ENCODE measurements around the gene TJP1. TPM values are rescaled to one million over a fixed set of nuclear protein-coding genes. Genes with fewer than 3 reads are reported as not detected.

TJP1 gene
- total and polyA plus RNA-seq, 12 donors, result 15.0 to 68.3 (median 50.1) TPM

DNA sequence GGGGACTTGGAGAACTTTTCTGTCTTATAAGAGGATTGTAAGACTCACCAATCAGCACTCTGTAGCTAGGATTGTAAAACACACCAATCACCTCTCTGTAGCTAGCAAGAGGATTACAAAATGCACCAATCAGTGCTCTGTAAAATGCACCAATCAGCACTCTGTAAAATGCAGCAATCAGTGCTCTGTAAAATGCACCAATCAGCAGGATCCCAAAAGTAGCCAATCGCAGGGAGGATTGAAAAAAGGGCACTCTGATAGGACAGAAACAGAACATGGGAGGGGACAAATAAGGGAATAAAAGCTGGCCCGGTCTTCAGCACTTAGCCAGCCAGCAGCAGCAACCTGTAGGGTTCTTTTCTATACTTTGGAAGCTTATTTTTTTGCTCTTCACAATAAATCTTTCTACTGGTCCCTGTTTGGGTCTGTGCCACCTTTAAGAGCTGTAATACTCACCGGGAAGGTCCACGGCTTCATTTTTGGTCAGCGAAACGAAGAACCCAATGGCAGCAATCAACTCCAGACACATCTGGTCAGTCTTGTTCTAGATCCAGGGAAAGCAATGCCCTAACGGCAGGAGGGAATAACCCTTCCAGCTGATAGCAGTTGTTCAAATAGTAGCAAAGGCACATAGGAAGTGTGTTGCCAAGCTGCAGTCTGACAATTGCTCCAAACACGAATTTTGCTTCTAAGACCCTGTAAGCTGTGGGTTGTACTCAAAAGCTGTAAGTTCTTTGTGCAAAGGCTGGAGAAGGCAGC, 135.6 kb downstream of the TJP1 start:
- DNase-seq, result no peak
- Histone ChIP-seq H3K27me3 (no peaks in the 10 kb centered on the region), H3K36me3 (replicated peaks in 1 of 2) (no peaks in the 10 kb centered on the region), H3K4me1 (replicated peaks in 1 of 2) (no peaks in the 10 kb centered on the region), H3K27ac (no peak overlapping the region), H3K4me3 (no peak overlapping the region), H3K9me3 (replicated peaks in 1 of 3) (no peaks in the 10 kb centered on the region)
- TF ChIP-seq POLR2A (IDR thresholded peaks at IDR 0.05), result no peak
- TF ChIP-seq, protein P1, sequence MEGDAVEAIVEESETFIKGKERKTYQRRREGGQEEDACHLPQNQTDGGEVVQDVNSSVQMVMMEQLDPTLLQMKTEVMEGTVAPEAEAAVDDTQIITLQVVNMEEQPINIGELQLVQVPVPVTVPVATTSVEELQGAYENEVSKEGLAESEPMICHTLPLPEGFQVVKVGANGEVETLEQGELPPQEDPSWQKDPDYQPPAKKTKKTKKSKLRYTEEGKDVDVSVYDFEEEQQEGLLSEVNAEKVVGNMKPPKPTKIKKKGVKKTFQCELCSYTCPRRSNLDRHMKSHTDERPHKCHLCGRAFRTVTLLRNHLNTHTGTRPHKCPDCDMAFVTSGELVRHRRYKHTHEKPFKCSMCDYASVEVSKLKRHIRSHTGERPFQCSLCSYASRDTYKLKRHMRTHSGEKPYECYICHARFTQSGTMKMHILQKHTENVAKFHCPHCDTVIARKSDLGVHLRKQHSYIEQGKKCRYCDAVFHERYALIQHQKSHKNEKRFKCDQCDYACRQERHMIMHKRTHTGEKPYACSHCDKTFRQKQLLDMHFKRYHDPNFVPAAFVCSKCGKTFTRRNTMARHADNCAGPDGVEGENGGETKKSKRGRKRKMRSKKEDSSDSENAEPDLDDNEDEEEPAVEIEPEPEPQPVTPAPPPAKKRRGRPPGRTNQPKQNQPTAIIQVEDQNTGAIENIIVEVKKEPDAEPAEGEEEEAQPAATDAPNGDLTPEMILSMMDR (IDR thresholded peaks at IDR 0.05), result no peak
- intact Hi-C loops (cut with DNase I), result no loop called here
- WGBS, 4 donors, result 78 to 88% (median 79%) methylated on average over 8 of the region's 8 CpGs

DNA sequence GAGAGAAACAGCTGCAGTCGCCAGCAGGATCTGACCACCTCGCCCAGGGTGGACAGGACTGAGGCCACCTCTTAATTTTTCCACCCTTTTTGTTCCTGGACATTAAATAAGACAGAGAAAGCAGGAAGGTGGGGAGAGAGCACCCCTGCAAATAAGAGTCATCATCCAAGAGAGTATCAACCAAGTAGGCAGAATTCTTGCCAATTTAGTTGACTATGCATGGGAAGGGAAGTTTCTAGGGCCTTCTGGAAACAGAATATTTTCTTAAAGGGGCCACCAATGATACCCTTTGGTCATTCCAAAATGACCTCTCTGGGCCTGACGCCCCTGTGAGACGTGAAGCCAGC, 136.2 kb downstream of the TJP1 start:
- Histone ChIP-seq H3K36me3 (replicated peaks in 1 of 2) (no peaks in the 10 kb centered on the region), H3K27ac (no peak overlapping the region), H3K27me3 (no peaks in the 10 kb centered on the region), H3K9me3 (replicated peaks in 1 of 3) (no peaks in the 10 kb centered on the region), H3K4me1 (replicated peaks in 1 of 2) (no peaks in the 10 kb centered on the region), H3K4me3 (no peak overlapping the region)
- TF ChIP-seq POLR2A (IDR thresholded peaks at IDR 0.05), result no peak
- TF ChIP-seq, protein P1 (IDR thresholded peaks at IDR 0.05), result no peak
- WGBS, 4 donors, result 73 to 96% (median 82%) methylated on average over 4 of the region's 4 CpGs
- intact Hi-C loops (cut with DNase I), result no loop called here
- DNase-seq, result no peak

DNA sequence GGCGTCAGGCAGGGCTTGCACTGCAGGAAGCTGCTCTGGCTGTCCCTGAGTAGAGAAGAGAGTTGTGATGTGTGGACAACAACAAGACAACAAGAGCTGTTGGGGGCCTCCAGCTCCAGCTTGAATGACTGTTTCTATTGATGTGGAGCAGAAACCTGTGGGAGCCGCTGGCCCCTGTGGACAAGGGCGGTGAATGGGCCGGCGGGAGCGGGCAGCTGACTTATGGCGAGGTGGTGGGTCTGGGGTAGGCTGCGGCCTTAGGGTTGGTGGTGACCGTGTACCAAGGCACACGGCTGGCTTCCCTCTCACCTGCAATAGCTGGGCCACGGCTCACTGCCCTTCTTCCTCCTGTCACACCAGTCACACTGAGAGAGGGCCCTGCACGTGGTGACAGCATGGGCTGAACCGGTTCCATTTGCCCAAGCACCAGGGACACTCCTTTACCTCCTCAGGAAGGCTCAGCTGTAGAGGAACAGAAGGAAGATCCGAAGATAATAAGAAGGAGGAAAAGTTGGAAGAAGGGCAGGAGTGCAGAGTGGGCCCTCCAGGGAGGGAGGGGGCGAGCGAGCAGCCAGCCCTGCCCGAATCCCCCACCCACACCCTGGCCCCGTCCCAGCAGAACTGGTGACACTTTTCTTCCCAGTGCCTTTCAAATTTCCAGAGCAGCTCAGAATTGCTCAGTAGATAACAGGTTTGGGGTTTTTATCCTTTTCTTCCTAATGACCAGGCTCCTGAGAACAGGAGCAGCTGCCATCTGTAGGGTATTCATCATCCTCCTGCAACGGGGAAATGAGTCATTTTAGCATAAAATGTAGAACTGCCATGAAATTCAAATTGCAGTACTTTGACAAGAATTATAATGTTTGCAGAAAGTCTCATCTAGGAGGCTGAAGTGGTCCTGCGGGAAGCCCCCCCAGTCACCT, 136.9 kb downstream of the TJP1 start:
- no peak for TF ChIP-seq POLR2A (IDR thresholded peaks at IDR 0.05)
- TF ChIP-seq, protein P1 (IDR thresholded peaks at IDR 0.05), result no peak
- H3K27me3 ChIP-seq, result no peaks in the 10 kb centered on the region
- DNase-seq, result no peak
- intact Hi-C loops (cut with DNase I), result no loop called here
- H3K4me3 ChIP-seq, result no peak overlapping the region
- no peaks in the 10 kb centered on the region for H3K4me1 ChIP-seq (replicated peaks in 1 of 2)
- WGBS, 4 donors, result 75 to 79% (median 78%) methylated on average over 16 to 20 of the region's 20 CpGs
- no peaks in the 10 kb centered on the region for H3K36me3 ChIP-seq (replicated peaks in 1 of 2)
- no peak overlapping the region for H3K27ac ChIP-seq
- no peaks in the 10 kb centered on the region for H3K9me3 ChIP-seq (replicated peaks in 1 of 3)

DNA sequence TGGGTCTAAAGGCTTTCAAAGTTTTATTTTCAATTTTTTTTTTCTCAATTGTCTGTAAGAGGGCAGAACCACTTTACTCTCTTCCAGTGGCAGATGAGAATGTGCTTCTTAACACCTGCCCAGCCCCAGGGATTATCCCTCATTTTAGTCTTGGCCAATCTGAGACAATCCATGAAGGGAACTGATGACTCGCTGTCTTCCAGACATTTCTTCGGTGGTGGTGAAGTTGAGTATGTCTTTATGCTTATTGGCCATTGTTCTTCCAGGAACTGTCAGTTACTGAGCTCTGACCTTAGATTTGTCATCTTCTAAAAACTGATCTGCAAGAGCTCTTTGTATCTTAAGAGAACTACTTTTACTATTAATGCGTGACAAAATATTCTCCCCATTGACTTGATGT, 139.5 kb downstream of the TJP1 start:
- Histone ChIP-seq H3K4me3 (no peak overlapping the region), H3K27ac (no peak overlapping the region), H3K9me3 (replicated peaks in 1 of 3) (no peaks in the 10 kb centered on the region), H3K4me1 (replicated peaks in 1 of 2) (no peaks in the 10 kb centered on the region), H3K36me3 (replicated peaks in 1 of 2) (no peaks in the 10 kb centered on the region), H3K27me3 (no peaks in the 10 kb centered on the region)
- 84 to 95% (median 91%) methylated on average over 3 of the region's 3 CpGs for WGBS, 4 donors
- TF ChIP-seq POLR2A (IDR thresholded peaks at IDR 0.05), result no peak
- TF ChIP-seq, protein P1 (IDR thresholded peaks at IDR 0.05), result no peak
- no peak for DNase-seq
- intact Hi-C loops (cut with DNase I), result no loop called here
